ENCODE results near the gene DEPP1.

DNA sequence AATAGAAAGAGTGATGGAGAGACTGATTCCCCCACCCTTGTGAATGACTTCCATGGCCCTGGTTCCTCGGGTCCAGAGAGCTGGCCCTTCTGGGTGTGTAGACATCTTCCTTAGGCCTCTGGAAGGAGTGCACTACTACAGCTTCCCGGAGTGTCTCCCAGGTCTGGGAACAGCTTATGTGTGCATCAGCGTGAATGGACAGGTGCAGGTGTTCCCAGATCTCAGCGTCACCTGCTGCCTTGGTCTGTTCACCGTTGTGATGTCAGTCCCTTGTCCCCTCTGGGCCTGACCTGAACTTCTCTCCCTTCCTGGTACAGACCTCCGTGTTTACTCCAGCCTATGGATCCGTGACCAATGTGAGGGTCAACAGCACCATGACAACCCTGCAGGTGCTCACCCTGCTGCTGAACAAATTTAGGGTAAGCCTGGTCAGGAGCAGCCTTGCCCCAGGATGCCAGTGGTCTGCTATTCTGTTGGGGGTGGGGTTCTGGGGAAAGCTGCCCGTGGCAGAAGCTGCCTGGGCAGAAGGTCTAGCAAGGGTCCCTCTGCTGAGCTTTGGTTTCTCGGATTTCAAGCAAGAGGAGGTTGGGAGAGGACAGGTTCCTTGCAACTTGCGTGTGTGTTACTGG, 10.5 kb upstream of the DEPP1 start:
- TF ChIP-seq POLR2AphosphoS5 (IDR thresholded peaks at IDR 0.05) (no peak), POLR2A (IDR thresholded peaks at IDR 0.05) (no peak)
- TF ChIP-seq, protein P1, sequence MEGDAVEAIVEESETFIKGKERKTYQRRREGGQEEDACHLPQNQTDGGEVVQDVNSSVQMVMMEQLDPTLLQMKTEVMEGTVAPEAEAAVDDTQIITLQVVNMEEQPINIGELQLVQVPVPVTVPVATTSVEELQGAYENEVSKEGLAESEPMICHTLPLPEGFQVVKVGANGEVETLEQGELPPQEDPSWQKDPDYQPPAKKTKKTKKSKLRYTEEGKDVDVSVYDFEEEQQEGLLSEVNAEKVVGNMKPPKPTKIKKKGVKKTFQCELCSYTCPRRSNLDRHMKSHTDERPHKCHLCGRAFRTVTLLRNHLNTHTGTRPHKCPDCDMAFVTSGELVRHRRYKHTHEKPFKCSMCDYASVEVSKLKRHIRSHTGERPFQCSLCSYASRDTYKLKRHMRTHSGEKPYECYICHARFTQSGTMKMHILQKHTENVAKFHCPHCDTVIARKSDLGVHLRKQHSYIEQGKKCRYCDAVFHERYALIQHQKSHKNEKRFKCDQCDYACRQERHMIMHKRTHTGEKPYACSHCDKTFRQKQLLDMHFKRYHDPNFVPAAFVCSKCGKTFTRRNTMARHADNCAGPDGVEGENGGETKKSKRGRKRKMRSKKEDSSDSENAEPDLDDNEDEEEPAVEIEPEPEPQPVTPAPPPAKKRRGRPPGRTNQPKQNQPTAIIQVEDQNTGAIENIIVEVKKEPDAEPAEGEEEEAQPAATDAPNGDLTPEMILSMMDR (IDR thresholded peaks at IDR 0.05), result no peak

Data from prostate gland (tissue), 2 donors.